Endothelial cell of hepatic sinusoid (primary cell): ENCODE data around the gene HSD17B1.
"Not testable (repeated sequence)": the region's sequence is repeated elsewhere in the genome, so short reads cannot be mapped to it uniquely, and the experiment has no call there.

Source experiments
- in situ Hi-C: cut with HindIII; loops from 2 replicates; pipeline ENCODE4 v1.10.0; 2017; ENCODE audit warnings: low sequenced_read_pairs

Gene HSD17B1, protein sequence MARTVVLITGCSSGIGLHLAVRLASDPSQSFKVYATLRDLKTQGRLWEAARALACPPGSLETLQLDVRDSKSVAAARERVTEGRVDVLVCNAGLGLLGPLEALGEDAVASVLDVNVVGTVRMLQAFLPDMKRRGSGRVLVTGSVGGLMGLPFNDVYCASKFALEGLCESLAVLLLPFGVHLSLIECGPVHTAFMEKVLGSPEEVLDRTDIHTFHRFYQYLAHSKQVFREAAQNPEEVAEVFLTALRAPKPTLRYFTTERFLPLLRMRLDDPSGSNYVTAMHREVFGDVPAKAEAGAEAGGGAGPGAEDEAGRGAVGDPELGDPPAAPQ

DNA sequence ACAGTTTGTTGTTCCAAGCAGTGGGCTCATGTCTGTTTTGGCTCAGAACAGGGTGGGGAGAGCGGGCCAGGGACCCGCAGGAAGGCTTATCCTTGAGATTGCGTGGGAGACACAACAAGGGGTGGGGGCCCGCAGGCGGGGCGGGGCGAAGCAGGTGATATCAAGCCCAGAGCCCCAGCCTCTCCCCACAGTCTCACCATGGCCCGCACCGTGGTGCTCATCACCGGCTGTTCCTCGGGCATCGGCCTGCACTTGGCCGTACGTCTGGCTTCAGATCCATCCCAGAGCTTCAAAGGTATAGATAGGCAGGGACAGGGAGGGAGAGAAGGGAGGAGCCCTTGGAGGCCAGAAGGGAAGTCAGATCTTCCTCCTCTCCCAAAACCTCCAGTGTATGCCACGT, at the start of gene HSD17B1:
TSS of gene HSD17B1 (plus strand) at position 188 of the 400 bp plus-strand sequence. CDS start at position 199, 11 bp downstream.
- in situ Hi-C loops, result not testable (repeated sequence)

DNA sequence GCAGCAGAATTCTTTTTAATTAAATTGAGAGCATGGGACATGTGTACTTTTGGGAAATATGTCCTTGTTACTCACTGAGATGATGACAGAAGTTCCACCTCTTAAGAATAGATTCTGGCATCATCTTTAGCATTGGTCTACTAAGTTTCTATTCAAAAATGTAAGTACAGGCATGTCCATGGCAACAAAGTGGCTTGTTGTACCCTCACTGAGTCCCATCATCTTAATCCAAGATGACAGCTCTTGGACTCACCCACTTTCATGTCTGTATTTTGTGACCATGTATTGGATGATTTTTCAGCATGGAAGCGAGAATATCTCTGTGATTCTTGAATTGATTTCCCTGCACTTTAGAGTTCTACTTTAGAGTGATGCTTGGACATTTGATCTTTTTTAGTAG, 49.8 kb upstream of the HSD17B1 start:
- in situ Hi-C loops, result no loop called here

DNA sequence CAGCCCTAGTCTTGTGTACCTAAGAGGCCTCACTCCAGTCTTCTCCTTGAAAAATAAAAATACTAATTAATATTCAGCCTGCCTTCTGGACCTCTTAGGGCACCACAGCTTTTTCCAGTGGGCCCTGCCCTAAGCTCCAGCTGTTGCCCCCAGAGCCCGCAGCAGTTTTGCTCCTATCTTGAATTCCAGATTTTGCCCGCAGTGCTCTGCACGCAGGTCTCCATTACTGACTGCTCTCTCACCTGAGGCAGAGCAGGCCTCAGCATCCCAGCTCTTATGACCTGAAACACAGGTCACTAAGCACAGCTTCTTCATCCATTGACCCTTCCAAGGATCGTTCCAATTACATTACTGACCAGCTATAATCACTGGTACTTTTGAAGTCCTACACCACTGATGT, 45.1 kb upstream of the HSD17B1 start:
- in situ Hi-C loops, result no loop called here

DNA sequence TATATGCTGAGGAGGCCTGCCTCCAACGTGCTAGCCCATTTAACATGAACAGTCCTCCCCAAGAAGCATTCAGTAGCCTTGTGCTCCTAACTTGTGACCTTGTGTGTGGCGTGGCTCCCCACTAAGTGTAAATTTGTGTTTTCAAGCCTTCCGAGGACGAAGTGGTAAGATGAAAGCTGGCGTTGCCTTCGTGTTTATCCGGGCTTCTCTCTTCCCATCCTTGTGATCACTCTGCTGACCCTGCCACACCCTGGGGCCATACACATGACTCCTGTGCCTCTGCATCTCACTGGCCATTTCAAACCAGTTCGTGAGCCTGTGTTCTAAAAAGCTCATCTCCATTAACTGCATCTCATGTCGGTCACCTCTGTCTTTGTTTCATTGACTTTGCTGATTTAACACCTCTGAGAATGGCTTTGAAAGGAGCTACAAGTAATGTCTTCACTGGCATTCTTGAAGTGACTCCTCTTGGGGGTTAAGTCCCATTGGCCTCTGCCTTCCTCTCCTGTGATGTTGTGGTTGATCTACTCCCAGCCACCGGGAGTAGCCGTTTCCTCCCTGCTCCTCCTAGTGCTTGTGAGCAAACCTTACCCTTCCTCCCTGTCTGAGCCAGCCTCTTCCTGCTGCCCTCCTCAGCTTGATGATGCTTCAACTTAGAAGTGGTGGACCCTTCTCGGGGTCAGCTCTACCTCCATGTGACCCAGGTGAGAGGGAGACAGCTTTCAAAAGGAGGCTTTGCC, 44.1 kb upstream of the HSD17B1 start:
- in situ Hi-C loops, result no loop called here

DNA sequence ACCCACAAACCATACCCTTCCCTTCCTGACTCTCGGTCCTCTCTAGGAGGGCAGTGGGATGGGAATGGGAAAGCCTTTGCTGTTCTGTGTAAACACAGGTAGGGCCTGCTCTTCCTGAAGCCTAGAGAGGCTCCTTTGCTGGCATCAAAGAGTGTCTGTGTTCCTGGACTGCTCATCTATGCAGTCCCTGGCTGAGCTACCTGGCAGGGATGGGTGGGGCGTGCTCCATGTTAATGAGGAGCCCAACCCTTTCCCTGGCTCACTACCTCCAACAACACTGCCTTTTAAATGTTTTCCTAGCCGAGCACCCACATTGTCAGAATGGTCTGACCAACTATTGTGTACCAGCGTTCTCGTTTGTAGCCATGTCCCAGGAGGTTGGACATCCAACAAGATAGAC, 43.3 kb upstream of the HSD17B1 start:
- in situ Hi-C loops, result no loop called here

DNA sequence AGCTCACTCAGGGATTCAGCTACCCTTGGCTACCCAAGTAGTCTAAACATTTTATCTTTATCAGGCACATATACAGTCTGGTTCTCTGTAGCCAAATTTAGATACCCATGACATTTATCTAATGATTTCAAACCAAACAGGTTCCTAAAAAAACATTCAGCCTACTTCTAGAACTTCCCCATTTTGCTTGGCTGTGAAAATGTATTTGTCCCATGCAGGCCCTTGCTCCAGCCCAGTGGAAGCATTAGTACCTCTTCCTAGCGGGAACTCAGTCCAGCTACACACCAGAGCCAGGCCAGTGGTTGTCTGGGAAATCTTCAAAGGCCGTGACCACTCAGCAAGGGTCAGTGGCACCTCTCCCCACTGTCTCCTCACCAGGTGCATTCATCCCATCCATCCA, 42.9 kb upstream of the HSD17B1 start:
- in situ Hi-C loops, result loop anchor here (10.0 kb wide), 1 partner anchor 305 kb away; no protein-coding TSS in a partner anchor

DNA sequence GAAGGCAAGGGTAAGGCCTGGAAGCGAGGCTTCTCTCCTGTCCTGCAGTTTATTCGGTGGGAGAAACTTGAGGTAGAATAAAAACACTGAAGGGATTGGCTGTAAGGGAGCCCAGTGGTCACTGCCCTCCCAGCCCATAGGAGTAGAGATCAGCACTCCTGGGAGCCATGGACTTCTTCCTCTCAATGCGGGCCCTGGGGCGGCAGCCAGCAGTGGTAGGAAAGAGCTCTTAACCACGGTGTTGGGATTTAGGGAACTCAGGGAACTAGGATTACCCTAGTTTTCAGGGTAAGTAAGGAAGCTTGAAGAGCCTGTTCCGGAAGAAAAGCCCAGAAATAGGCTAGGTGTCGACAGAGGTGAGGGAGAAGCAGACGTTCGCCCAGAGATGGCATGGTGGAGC, 40.5 kb upstream of the HSD17B1 start:
- in situ Hi-C loops, result loop anchor here (10.0 kb wide), 1 partner anchor 307 kb away; no protein-coding TSS in a partner anchor

DNA sequence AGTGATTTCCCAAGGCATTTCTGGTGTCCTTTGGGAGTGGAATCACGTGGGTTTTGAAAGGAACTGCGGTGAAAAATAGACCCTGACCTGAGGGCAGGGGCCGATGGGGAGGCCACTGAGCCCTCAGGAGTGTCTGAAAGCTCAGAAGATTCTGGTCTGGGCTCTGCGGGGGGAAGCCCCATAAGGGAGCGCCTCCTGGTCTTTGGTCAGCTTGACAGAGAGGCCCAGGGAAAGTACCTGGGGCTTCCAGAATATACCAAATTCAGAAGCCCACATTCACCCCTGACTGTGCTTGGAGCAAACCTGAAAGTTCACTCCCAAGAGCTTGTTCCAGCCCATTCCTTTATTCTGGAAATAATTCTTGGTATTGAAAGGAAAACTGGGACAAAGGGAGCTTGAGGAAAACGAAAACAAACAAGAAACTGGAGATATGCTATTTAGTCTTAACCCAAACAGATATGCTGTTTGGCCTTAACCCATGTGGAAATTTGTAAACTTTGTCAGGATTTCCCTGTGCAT, 39.9 kb upstream of the HSD17B1 start:
- in situ Hi-C loops, result loop anchor here (10.0 kb wide), 1 partner anchor 308 kb away; no protein-coding TSS in a partner anchor

DNA sequence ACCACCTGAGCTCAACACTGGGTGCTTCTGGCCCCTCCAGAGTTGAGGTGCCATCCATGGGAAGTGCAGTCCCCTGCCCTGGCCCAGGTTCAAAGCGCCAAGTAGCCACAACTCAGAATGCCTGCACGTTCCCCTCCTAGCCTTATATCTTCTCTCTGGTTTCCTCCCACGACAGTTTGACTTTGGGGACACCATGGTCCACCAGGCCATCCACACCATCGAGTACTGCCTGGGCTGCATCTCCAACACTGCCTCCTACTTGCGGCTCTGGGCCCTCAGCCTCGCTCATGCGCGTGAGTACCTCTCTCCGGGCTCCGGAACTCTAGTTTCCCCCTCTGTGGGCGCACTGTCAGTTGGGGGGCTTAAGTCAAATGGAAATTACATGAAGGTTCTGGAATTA, 39.0 kb upstream of the HSD17B1 start:
- in situ Hi-C loops, result loop anchor here (10.0 kb wide), 1 partner anchor 309 kb away; no protein-coding TSS in a partner anchor

DNA sequence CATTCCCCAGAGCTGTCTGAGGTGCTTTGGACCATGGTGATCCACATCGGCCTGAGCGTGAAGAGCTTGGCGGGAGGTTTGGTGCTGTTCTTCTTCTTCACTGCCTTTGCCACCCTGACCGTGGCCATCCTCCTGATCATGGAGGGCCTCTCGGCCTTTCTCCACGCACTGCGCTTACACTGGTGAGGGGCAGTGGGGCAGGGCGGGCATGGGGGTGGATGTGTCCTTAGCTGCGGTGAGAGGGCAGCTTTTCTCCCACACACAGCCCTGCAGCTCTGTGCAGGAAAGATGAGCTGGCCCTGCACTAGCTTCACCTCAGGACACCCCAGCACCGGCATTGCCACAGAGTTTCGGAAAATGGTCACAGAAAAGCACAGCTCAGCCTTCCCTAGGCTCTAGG, 38.4 kb upstream of the HSD17B1 start:
- in situ Hi-C loops, result loop anchor here (10.0 kb wide), 1 partner anchor 309 kb away; no protein-coding TSS in a partner anchor

DNA sequence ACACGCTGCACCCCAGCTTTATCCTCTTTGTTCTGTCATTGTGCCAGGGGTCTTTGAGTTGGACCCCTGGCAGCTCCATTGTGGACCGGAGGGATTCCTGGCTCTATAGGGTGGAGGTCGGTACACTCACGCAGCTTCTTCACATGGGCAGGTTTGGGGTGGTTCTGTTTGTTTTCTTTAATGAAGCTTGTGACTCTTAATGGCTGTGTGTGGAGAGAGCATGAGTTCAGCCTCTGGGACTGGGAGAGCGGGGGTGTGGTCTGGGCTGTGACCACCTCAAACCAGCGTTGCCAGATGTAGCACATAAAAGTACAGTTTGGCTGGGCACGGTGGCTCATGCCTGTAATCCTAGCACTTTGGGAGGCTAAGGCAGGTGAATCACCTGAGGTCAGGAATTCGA, 37.9 kb upstream of the HSD17B1 start:
- in situ Hi-C loops, result loop anchor here (5.0 to 10.0 kb wide), 2 partner anchors 93 to 310 kb away; partner anchors contain the start of gene CAVIN1

DNA sequence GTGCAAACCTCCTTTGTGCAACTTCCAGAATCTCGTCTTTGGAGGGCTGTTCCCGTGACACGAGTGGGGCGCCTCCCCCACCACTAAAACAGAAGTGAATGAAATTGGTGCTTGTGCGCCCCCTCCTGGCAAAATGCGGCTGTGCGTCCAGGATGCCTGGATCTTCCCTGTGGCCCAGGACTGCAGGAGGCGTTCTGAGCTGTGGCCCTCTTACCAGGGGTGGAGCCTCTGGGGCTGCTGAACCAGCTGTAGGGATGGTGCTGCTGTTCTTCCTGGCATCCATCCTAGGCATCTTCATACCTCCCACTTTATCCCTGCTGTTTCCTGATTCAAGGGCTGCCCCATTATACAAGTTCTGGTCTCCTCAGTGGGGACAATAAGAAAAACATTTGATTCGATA, 35.2 kb upstream of the HSD17B1 start:
- in situ Hi-C loops, result loop anchor here (5.0 to 10.0 kb wide), 2 partner anchors 95 to 313 kb away; partner anchors contain the start of gene CAVIN1

DNA sequence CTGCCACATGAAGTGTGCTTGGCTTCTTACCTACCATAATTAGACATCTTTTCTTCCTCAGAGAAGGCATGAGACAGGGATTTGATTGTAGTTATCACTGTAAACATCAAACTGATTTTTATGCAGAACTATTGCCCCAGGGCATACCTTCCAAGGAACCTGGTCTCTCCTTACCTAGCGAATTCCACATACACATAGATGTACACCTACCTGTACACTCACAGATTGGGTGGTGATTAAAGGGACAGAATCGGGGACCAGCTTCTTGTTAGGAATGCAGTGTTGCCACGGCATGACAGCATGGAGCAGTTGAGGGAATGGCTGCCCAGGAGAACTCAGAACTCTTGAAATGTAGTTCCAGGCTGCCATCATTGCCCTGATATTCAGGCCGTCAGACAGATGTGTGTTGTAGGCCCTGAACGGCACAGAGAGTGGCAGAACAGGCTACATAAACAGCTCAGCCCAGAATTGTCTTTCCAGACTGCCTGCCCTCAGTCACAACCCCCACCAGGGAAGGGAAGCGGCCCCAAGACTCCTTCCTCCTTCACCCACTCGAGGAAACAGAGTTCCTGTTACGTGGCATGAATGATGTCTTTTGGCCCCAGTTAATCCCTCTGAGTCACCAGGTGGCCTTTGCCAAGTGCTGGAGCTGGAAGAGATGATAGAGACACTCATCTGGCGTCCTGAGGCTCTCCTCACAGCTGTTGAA, 34.5 kb upstream of the HSD17B1 start:
- in situ Hi-C loops, result loop anchor here (5.0 to 10.0 kb wide), 2 partner anchors 96 to 313 kb away; partner anchors contain the start of gene CAVIN1

DNA sequence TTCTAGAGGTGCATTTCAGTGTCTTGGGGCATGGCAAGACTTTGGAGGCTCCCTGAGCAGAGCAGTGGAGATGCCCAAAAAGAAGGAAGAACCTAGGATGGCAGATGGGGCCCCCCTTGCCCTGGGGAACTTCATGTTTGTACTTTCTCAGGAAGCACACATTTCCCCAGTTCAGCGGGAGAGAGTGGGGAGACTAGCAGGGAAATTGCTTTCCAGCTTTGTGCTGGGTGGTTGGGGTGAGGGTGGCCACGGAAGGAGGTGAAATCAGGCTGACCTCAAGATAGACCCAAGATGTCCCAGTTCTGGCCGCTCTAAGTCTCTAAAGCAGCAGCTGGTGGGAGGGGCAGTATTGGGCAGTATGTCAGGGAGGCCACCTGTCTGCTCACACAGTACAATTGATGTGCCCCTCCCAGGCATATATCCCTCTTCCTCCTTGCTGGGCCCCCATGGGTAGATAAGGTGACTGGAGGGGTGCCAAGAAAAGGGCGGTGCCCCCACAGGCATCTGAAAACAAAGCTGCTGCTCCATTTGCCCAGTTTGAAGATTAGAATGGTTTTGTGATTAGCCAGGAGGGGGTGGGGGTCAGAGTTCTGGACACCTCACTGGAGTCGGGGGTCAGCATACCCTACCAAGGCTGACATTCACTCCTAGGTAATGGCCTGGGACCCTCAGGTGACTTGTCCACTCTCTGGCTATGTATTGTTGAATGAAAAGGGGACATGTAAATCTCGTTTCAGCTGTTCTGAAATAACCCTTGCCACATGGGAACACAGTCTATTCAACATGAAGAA, 33.8 kb upstream of the HSD17B1 start:
- in situ Hi-C loops, result loop anchor here (5.0 to 10.0 kb wide), 2 partner anchors 97 to 314 kb away; partner anchors contain the start of gene CAVIN1

DNA sequence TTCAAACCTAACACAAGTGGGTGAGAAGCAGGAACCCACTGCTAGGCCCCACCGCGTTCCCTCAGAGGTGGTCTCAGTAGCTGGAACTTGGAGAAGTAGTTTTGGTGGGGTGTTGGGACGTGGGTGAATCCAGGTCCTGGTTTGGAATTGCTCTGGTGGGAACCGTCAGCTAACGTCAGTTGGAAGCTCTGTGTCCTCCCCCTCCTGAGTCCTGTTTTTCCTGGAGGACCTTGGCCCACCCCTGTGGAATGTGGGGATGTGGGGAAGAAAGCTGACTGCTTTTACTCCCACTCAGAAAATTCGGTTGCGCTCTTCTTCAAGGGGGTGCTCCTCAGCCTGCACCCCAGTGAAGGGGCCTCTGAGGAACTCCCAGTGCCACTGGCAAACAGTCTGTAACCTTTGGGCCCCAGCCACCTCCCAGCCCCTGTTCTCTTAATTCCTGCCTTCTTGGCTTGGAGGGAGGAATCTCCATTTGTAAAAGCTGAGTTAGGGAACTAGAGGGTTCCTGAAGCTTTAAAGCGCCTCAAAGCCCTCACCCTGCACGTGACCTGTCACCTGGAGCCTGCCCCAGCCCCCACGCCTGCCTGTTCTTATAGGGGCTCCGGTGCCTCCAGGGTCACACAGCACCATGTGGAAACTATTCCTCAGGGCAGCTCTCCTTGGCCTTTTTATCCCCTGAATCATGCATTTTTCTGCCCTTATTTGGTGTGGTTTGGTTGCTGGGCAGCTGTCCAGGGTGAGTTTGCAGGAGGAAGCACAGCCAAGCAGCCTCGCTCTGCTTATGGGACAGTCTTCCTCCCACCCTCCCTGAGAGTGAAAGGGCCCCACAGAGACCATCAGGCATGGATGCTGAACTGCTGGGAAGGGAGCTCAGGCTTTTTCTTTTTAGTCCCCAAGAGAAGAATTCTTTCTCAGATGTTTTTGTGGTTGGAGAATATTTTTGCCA, 32.9 kb upstream of the HSD17B1 start:
- in situ Hi-C loops, result loop anchor here (5.0 to 10.0 kb wide), 3 partner anchors 98 to 315 kb away; partner anchors contain the start of gene CAVIN1

DNA sequence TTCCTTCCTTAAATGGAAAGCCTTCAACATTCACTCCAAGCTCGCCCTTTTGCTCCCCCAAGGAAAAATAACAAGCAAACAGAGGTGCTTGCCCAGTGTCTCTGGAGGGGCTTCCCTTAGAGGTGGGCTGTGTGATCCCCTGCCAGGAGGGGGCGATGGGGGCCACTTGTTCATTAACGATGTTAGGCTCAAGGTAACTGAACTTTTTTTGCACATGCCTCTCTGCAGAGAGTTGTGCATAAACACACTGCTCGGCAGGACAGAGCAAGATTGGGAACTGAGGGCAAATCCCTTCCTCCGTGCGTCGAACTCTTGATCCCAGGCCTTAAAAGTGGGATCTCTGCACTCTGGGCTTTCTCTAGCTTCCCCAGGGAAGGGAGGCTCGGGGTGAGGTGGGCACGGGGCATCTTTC, 32.2 kb upstream of the HSD17B1 start:
- in situ Hi-C loops, result loop anchor here (5.0 kb wide), 1 partner anchor 208 kb away; no protein-coding TSS in a partner anchor

DNA sequence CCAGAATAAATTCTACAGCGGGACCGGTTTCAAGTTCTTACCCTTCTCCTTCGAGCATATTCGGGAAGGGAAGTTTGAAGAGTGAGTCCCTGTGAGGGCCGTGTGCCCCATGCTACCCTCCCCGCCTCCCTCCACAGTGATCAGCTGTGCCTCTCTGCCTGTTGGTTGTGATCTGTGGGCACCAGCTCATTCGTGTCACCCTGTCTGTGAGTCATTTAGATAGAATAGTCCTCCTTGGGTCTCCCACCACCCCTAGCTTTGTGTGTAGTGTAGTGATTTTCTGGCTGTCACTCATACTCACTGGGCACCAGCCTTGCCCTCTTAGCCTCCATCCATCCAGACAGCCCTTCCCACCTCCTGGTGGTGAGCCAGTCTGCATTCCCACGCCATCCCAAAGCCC, 31.7 kb upstream of the HSD17B1 start:
- in situ Hi-C loops, result loop anchor here (5.0 kb wide), 1 partner anchor 209 kb away; no protein-coding TSS in a partner anchor

DNA sequence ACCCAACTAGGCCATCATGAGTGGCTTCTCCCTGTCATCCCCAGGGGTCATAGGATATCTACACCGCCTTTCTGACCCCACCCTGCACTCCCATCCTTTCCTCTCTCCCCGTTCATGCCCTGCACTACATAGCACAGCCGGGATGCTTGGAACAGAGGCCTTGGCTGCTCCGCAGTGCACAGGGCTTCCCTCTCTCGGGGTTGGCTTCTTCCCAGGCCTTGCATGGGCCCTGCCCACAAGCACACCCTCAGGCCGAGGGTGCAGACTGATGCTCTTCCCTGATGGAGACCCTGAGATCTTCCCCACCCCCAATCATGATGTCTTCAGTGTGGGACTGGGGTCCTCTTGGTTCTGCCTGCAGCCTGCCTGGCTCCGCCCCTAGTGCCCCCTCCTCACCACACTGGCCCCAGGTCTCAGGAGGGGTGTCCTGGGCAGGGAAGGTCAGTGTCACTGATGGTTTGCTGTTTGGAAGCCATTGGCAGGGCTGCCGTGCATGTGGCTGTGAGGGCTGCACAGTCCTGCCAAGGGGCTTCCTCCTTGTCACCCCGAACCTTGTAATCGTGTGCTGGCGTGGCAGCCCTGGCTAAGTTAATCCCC, 31.0 kb upstream of the HSD17B1 start:
- in situ Hi-C loops, result loop anchor here (5.0 kb wide), 1 partner anchor 209 kb away; no protein-coding TSS in a partner anchor
